Stimulated activated CD4-positive, alpha-beta T cell treated with anti-CD3 and anti-CD28 coated beads, Interleukin-4, amount 100 ng/mL, for 24 hours (primary cell): Measurements from ENCODE around the gene CDK5RAP2.
"Not testable (repeated sequence)": the region's sequence is repeated elsewhere in the genome, so short reads cannot be mapped to it uniquely, and the experiment has no call there.

Experiments
- DNase-seq: peaks from one replicate; pipeline ENCODE4 v3.0.0-alpha.2; 2020

The CDK5RAP2 gene

GRCh38 chr9:120542701-120543490 is 37.1 kb downstream of the CDK5RAP2 start:
- no peak for DNase-seq

GRCh38 chr9:120541921-120542320 is 38.0 kb downstream of the CDK5RAP2 start:
- DNase-seq = no peak

DNA sequence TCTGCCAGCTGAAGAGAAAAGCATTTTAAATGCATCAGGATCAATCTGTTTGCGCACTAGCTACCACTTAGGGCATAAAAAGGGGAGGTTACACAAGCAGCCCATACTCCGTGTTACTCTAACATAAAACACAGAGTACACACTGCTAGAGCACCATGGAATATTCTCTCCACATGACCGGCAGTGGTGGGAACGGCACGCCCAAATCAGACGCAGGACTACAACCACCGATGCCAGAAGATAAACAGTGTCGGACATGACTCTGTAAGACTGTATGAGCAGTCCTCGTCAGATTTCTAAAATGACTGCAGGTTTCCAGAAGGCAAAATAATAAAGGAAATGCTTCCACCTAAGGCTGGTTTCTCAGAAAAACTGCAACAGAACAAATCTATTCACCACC is 40.0 kb downstream of the CDK5RAP2 start:
- no peak for DNase-seq

GRCh38 chr9:120538339-120538738 is 41.6 kb downstream of the CDK5RAP2 start:
- no peak for DNase-seq

DNA sequence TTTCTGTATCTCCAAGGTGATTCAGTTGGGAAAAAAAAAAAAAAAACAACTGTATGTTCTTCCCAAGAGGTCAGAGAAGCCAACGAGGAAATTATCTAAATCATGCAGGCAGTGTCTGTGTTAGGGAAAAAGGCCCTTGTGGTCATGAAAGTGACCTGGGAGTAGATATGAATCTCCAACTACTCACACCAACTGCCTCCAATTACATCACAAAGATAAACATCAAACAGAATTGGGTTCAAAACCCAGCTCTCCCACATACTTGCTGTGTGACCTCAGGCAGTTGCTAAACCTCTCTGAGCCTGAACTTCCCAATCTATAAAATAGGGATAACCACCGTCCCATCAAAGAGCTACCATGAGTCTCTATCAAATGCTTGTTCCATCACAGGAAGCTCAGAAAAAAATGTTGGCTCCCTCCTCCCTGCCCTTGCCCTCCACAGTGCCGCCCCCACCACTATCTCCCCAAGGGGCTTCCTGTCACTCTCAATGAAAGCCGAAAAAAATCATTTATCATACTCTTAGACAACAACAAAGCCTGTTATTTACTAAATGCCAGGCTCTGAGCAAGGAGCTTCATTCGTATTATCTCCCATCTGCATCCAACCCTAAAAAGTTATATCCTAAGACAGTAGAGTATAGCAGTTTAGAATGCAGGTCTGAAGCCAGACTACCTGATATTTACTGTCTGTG is 42.9 kb downstream of the CDK5RAP2 start:
- no peak for DNase-seq

DNA sequence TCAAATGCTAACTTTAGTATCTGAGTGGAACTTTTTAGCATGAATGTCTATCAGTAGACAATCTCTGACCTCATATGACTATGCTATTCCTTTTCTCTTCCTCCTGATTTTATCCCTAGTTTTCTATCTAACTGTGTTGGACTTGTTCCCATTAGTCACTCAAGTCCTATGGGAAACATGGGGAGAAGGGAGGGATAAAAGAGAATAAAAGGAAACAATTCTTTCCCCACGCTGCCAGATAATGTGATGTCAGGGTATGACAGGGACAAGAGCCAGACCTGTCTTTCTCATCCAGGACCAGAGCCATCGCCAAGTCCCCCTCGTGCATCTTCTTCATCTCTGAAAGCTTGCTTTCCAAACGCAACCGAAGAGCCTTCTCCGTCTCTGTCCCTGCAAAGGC is 43.9 kb downstream of the CDK5RAP2 start:
- DNase-seq = no peak

- DNase-seq = no peak
Observed at GRCh38 chr9:120534266-120534665, 45.7 kb downstream of the CDK5RAP2 start.

DNA sequence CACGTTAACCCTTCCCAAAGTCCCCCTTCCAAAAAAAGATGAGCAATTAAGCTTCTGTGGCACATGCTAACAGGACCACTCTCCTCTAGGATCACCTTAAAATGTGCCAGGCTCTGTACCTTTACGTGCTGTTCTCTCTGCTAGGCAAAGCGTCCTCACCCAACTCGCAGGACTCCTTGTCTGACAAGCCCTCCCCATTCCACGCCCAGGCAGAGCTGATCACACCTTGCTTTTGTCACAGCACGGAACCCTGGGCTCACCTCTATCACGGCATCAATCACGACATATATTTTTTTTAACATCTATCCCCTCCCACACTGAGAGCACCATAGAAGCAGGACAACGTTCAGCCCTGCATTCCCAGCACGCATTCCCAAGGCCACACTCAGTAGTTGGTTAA is 47.1 kb downstream of the CDK5RAP2 start:
- no peak for DNase-seq

GRCh38 chr9:120532475-120532874 is 47.5 kb downstream of the CDK5RAP2 start:
- DNase-seq = no peak

DNA sequence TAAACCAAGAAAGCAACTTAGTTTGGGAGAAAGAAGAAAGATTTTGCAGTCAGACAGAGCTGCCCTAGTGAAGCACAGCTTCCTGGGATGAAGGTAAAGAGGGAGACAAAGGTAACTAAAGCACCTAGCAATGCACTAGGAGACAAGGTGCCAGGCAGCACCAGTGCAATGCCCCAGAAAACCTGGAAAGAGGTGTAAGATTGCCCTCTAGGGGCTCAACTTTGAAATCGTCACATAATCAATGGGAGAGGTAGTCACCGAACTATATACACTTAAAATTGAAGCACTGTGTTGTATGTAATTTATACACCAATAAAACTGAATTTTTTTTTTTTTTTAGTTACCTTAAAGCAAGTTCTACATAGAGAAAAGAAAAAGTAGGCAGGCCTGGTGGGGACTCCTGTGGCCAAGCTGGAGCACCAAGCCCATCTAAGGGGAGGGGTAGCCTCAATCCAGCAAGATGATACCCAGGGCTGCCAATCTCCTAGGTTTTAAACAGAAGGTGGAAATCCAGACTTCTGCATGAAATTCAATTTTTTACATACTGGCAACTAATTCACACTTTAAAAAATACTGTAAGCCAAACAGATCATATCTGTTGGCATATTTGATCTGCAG is 48.2 kb downstream of the CDK5RAP2 start:
- no peak for DNase-seq

DNA sequence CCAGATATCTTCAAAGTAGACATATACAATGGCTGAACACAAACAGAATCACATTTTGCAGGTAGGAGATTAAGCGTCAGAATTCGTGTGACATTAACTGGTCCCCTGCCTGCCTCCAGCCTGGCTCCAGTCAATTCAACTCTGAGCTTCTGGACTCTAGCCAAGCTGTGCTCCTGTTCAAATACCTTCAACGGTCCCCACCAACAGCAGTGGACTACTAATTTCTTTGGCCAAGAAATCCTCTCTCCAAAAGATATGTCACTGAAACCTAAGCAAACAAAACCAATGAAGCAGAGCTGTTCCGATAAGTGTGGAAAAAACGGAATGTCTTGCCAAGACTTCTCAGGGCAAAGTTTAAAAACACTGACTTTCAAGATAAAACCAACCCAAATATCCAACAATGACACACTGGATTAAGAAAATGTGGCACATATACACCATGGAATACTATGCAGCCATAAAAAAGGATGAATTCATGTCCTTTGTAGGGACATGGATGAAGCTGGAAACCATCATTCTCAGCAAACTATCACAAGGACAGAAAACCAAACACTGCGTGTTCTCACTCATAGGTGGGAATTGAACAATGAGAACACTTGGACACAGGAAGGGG is 49.6 kb downstream of the CDK5RAP2 start:
- not testable (repeated sequence) for DNase-seq

DNA sequence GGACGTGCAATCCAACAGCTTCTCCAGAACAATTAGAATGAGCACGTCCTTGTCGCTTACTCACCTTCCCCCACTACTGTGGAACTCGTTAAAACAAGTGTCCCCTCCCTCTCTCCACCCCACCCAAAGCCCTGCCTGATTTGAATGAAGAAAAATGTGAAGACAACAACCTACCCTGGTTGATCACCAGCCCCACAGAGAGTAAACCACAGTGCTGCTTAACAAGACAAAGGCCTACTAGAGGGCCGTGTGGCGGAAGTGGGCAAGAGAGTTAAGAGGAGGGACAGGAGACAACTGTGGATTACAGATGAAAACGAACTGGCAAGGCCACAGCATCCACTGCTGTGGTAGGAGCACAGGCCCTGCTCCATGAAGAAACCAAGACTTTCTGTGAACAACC is 51.1 kb downstream of the CDK5RAP2 start:
- DNase-seq = no peak

DNA sequence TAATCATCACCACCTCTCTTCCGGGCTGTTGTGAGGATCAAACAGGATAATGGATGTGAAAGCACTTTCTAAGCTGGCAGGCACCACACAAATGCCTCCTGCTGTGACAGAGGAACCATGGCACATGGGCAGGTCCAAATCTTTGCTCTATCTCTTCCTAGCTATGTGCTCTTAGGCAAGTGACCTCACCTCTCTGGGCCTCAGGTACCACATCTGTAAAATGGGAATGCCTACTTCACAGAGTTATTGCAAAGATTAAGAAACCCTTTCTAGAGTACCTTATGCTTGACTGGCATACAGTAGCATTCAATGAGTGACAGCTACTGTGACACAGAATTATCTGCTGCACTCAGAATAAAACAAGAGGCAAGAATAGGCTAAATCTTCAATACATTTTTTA is 51.6 kb downstream of the CDK5RAP2 start:
- DNase-seq = no peak

- DNase-seq = no peak
Observed at GRCh38 chr9:120526534-120526933, 53.4 kb downstream of the CDK5RAP2 start.

GRCh38 chr9:120524863-120525262 is 55.1 kb downstream of the CDK5RAP2 start:
- DNase-seq = no peak

GRCh38 chr9:120524038-120524437 is 55.9 kb downstream of the CDK5RAP2 start:
- no peak for DNase-seq

- no peak for DNase-seq
Observed at GRCh38 chr9:120522558-120522957, 57.4 kb downstream of the CDK5RAP2 start.

GRCh38 chr9:120522032-120522431 is 57.9 kb downstream of the CDK5RAP2 start:
- no peak for DNase-seq

DNA sequence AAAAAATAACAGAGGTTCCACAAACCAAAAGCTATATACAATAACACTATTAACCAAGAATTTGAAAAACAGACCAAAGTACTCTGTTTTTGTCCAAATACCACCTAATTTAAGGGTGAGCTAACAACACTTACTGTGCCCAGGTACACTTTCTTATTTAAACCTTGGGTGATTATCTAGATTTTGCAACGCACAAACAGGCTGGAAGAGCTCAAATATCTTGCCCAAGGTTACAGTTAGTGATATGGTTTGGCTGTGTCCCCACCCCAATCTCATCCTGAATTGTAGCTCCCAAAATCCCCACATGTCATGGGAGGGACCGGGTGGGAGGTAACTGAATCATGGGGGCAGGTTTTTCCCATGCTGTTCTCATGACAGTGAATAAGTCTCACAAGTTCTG is 58.9 kb downstream of the CDK5RAP2 start:
- DNase-seq = no peak

DNA sequence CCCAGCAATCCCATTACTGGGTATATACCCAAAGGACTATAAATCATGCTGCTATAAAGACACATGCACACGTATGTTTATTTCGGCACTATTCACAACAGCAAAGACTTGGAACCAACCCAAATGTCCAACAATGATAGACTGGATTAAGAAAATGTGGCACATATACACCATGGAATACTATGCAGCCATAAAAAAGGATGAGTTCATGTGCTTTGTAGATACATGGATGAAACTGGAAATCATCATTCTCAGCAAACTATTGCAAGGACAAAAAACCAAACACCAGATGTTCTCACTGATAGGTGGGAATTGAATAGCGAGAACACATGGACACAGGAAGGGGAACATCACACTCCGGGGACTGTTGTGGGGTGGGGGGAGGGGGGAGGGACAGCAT is 64.0 kb downstream of the CDK5RAP2 start:
- not testable (repeated sequence) for DNase-seq

DNA sequence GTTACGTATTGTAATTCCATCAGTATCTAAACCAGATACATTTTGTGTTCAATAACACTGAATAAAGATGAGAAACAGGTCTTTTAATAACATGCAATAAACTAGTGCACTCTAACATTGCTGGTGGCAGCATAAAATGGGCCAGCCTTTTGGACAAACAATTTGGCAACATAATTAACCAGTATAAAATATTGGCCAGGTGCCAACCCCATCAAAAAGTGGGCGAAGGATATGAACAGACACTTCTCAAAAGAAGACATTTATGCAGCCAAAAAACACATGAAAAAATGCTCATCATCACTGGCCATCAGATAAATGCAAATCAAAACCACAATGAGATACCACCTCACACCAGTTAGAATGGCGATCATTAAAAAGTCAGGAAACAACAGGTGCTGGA is 64.5 kb downstream of the CDK5RAP2 start:
- not testable (repeated sequence) for DNase-seq

GRCh38 chr9:120514405-120514804 is 65.6 kb downstream of the CDK5RAP2 start:
- DNase-seq = no peak

GRCh38 chr9:120513825-120514396 is 66.1 kb downstream of the CDK5RAP2 start:
- DNase-seq = no peak
